Measurements from ENCODE around the gene SARS2. TPM values are rescaled to one million over a fixed set of nuclear protein-coding genes. Genes with fewer than 3 reads are reported as not detected.

SARS2 gene
- polyA plus RNA-seq, 3 donors, result 8.1 to 21.9 (median 8.3) TPM

DNA sequence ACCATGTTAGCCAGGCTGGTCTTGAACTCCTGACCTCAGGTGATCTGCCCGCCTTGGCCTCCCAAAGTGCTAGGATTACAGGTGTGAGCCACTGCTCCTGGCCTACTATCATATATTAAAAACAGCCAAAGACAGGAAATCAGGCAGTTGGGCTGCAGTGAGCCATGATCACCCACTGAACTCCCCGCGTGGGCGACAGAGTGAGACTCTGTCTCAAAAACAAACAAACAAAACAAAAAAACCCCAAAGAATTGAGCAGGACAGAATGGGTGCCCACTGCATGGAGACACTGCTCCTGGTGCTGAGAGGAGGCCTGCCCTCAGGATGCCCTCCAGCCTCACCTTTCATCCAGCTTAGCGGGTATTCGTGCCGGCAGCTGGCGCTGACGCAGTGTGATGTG, 47.3 kb downstream of the SARS2 start:
- no peak for DNase-seq
- TF ChIP-seq, protein P1, sequence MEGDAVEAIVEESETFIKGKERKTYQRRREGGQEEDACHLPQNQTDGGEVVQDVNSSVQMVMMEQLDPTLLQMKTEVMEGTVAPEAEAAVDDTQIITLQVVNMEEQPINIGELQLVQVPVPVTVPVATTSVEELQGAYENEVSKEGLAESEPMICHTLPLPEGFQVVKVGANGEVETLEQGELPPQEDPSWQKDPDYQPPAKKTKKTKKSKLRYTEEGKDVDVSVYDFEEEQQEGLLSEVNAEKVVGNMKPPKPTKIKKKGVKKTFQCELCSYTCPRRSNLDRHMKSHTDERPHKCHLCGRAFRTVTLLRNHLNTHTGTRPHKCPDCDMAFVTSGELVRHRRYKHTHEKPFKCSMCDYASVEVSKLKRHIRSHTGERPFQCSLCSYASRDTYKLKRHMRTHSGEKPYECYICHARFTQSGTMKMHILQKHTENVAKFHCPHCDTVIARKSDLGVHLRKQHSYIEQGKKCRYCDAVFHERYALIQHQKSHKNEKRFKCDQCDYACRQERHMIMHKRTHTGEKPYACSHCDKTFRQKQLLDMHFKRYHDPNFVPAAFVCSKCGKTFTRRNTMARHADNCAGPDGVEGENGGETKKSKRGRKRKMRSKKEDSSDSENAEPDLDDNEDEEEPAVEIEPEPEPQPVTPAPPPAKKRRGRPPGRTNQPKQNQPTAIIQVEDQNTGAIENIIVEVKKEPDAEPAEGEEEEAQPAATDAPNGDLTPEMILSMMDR (IDR thresholded peaks at IDR 0.05), result no peak
- Mint-ChIP-seq H3K27ac (no peak overlapping the region), H3K4me3 (no peak overlapping the region), H3K27me3 (ENCODE audit: low read depth in 3 of 3) (no peaks in the 10 kb centered on the region), H3K36me3 (peaks cover 27 to 68% of the 10 kb centered on the region in 2 donors), H3K4me1 (peaks cover 6% of the 10 kb centered on the region), H3K9me3 (peaks cover 0 to 2% (median 0%) of the 10 kb centered on the region in 7 donors)
- Histone ChIP-seq H3K27ac (ENCODE audit: low read depth in 1 of 2, low read length in 2 of 2) (no peak overlapping the region), H3K9me3 (replicated peaks in 1 of 2; ENCODE audit: control insufficient read depth in 1 of 2, insufficient read depth in 1 of 2, low read length in 2 of 2) (no peaks in the 10 kb centered on the region), H3K4me3 (replicated peaks in 1 of 3; ENCODE audit: low read depth in 2 of 3, low read length in 3 of 3) (no peak overlapping the region), H4K20me1 (ENCODE audit: insufficient read depth, low read length) (no peaks in the 10 kb centered on the region), H3K79me2 (ENCODE audit: insufficient read depth, low read length) (no peaks in the 10 kb centered on the region), H3K9ac (ENCODE audit: insufficient read depth, low read length, poor library complexity, severe bottlenecking) (no peak overlapping the region), H3K4me2 (replicated peaks; ENCODE audit: extremely low read depth, low read length, poor library complexity, severe bottlenecking) (no peak overlapping the region), H2AFZ (ENCODE audit: insufficient read depth, low read depth, low read length, poor library complexity, severe bottlenecking) (no peak overlapping the region), H3K36me3 (replicated peaks in 1 of 2; ENCODE audit: control insufficient read depth in 1 of 2, insufficient read depth in 2 of 2, low read length in 2 of 2) (peaks cover 27 to 49% of the 10 kb centered on the region in 2 donors), H3K4me1 (ENCODE audit: control insufficient read depth in 1 of 2, insufficient read depth in 2 of 2, low read length in 2 of 2) (peaks cover 6 to 8% of the 10 kb centered on the region in 2 donors), H3K27me3 (ENCODE audit: control insufficient read depth in 2 of 2, insufficient read depth in 2 of 2, low read length in 2 of 2) (no peaks in the 10 kb centered on the region)
- intact Hi-C loops (cut with micrococcal nuclease), result no loop called here
- 100% methylated on average over 6 of the region's 9 CpGs for WGBS (ENCODE audit: insufficient coverage)

DNA sequence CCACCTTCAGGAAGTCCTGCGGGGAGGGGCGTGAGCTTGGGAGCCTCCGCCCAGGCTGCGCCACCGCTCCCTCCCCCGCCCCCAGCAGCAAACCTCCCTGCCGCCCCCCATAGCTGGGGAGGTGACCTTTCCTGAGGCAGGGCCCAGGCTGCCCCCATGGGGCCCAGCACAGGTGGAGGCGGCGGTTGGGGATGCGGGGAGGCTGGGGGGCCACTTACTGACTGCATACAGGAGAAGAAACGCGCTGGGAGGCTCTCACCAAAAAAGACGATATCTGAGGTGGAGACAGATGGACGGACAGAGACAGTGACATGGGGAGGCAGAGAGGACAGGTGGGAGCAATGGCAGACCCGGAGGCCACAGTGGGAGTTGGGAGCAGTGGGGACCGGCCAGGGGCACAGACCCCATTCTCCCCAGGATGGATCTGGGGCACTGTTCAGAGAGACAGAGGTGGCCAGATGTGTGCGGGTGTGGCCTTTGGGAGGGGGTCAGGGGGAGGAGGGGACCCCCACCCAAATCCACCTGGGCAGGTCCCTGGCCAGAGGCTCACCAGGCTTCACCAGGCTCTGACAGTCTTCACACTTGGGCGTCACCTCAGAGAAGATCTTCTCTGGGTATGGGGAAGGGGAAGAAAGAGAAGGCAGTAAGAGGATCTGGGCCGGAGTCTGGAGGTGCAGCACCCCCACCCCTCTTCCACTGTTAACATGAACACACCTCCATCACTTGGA, 49.5 kb downstream of the SARS2 start:
- Histone ChIP-seq H3K4me1 (ENCODE audit: control insufficient read depth in 1 of 2, insufficient read depth in 2 of 2, low read length in 2 of 2) (peaks cover 18 to 19% of the 10 kb centered on the region in 2 donors), H3K27ac (ENCODE audit: low read depth in 1 of 2, low read length in 2 of 2) (no peak overlapping the region), H4K20me1 (ENCODE audit: insufficient read depth, low read length) (no peaks in the 10 kb centered on the region), H2AFZ (ENCODE audit: insufficient read depth, low read depth, low read length, poor library complexity, severe bottlenecking) (no peak overlapping the region), H3K9ac (ENCODE audit: insufficient read depth, low read length, poor library complexity, severe bottlenecking) (no peak overlapping the region), H3K36me3 (replicated peaks in 1 of 2; ENCODE audit: control insufficient read depth in 1 of 2, insufficient read depth in 2 of 2, low read length in 2 of 2) (peaks cover 25 to 39% of the 10 kb centered on the region in 2 donors), H3K27me3 (ENCODE audit: control insufficient read depth in 2 of 2, insufficient read depth in 2 of 2, low read length in 2 of 2) (no peaks in the 10 kb centered on the region), H3K4me2 (replicated peaks; ENCODE audit: extremely low read depth, low read length, poor library complexity, severe bottlenecking) (no peak overlapping the region), H3K4me3 (replicated peaks in 1 of 3; ENCODE audit: low read depth in 2 of 3, low read length in 3 of 3) (no peak overlapping the region), H3K9me3 (replicated peaks in 1 of 2; ENCODE audit: control insufficient read depth in 1 of 2, insufficient read depth in 1 of 2, low read length in 2 of 2) (no peaks in the 10 kb centered on the region), H3K79me2 (ENCODE audit: insufficient read depth, low read length) (no peaks in the 10 kb centered on the region)
- Mint-ChIP-seq H3K9me3 (peaks cover 0 to 2% (median 0%) of the 10 kb centered on the region in 7 donors), H3K4me3 (no peak overlapping the region), H3K4me1 (peaks cover 16% of the 10 kb centered on the region), H3K36me3 (peaks cover 25 to 59% of the 10 kb centered on the region in 2 donors), H3K27me3 (ENCODE audit: low read depth in 3 of 3) (no peaks in the 10 kb centered on the region), H3K27ac (peak overlapping the region in 1 of 7 donors; percentile 23)
- intact Hi-C loops (cut with micrococcal nuclease), result no loop called here
- 97% methylated on average over 16 of the region's 19 CpGs for WGBS (ENCODE audit: insufficient coverage)
- DNase-seq, result no peak
- TF ChIP-seq, protein P1 (IDR thresholded peaks at IDR 0.05), result no peak
